Large intestine (tissue), 1 donor: Measurements from ENCODE around the gene ARHGEF19. TPM values are rescaled to one million over a fixed set of nuclear protein-coding genes. Genes with fewer than 3 reads are reported as not detected.

Source experiments
- polyA plus RNA-seq: library from polyadenylated mRNA; unstranded; fragments of 120-200 nt; gene quantifications from one replicate; pipeline ENCODE4 v1.2.1, GENCODE V29; 2013

The ARHGEF19 gene
- polyA plus RNA-seq, 1 donor, result 12.2 TPM

Other genes with a start within 250 kb of the ARHGEF19 start
- 22.8 TPM for gene ZBTB17, start 236.6 kb downstream of the ARHGEF19 start, polyA plus RNA-seq
- gene SRARP, start 208.4 kb downstream of the ARHGEF19 start, polyA plus RNA-seq, result not detected
- gene HSPB7, start 194.6 kb downstream of the ARHGEF19 start, polyA plus RNA-seq, result 13.2 TPM
- gene CLCNKA, start 190.6 kb downstream of the ARHGEF19 start, polyA plus RNA-seq, result 0.18 TPM
- gene CLCNKB, start 168.9 kb downstream of the ARHGEF19 start, polyA plus RNA-seq, result 0.42 TPM
- gene FAM131C, start 139.0 kb downstream of the ARHGEF19 start, polyA plus RNA-seq, result 1.1 TPM
- gene EPHA2, start 56.6 kb downstream of the ARHGEF19 start, polyA plus RNA-seq, result 18.5 TPM
- 6.2 TPM for gene CPLANE2, start 24.5 kb upstream of the ARHGEF19 start, polyA plus RNA-seq
- 17.0 TPM for gene FBXO42, start 139.8 kb upstream of the ARHGEF19 start, polyA plus RNA-seq
- 78.6 TPM for gene SZRD1, start 154.6 kb upstream of the ARHGEF19 start, polyA plus RNA-seq
- not detected for gene SPATA21, start 224.8 kb upstream of the ARHGEF19 start, polyA plus RNA-seq
- 44.5 TPM for gene NECAP2, start 228.1 kb upstream of the ARHGEF19 start, polyA plus RNA-seq